Nucleus accumbens (tissue), 56 donors: ENCODE measurements around the gene JCAD.

ENCODE experiments used
- DNase-seq, 56 donors: peaks; one replicate each; lab custom pipeline; 2025; lab: John Stamatoyannopoulos, UW

JCAD gene

DNA sequence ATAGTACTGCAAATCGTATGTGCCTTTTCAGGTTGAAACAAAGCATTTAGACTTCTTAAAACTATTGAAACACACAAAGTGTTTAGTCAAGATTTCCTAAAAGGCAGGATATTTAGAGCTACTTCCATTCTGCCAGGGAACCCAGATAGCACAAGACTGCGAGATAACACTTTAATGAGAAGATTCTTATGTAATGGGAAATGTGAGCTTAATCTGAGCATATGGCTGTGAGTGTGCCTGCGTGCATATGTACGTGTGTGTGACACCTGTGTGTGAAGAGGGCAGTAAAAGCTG, 14.3 kb upstream of the JCAD start:
- DNase-seq = no peak

DNA sequence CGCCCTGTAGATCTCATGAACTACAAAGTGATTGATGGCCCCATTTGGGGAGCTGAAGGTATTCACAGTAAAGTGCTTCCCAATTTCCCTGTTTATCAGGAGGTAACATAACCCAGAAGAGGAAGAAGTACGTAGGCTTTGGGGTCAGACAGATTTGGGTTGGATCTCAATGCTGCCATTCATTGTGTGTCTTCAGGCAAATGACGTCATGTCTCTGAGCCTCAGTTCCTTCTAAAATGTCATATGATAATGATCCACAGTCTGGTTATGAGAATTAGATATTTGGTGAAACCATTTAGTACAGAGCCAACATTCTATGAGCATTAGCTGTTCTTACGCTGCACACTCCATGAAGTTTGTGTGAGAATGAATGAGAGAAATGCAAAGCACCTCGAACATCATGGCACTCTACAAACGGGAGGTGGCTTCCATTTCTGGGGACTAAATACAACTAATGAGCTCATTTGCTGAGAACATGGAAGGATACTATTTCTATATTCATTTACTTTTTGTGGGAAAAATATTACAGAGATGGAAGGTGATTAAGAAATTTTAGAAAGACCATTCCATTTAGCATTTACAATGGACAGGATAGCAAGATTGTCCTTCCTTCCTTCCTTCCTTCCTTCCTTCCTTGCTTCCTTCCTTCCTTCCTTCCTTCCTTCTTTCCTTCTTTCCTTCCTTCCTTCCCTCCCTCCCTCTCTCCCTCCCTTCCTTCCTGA, 13.8 kb upstream of the JCAD start:
- DNase-seq = no peak

DNA sequence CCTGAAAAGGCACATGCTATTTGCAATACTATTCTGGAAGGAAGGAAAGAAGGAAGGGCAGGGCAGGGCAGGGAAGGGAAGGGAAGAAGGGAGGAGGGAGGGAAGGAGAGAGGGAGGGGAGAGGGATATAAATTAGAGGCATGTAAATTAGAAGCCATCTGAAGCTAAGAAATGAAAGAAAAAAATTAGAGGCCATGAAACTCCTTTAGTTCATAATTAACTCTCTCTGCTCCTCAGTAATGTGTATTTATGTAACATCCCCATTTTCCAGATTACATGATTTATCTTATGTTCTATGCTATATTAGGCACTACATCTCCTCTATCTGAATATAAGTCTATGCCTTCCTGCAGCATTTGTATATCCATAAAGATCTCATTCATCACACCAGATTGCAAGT, 12.7 kb upstream of the JCAD start:
- DNase-seq = no peak

DNA sequence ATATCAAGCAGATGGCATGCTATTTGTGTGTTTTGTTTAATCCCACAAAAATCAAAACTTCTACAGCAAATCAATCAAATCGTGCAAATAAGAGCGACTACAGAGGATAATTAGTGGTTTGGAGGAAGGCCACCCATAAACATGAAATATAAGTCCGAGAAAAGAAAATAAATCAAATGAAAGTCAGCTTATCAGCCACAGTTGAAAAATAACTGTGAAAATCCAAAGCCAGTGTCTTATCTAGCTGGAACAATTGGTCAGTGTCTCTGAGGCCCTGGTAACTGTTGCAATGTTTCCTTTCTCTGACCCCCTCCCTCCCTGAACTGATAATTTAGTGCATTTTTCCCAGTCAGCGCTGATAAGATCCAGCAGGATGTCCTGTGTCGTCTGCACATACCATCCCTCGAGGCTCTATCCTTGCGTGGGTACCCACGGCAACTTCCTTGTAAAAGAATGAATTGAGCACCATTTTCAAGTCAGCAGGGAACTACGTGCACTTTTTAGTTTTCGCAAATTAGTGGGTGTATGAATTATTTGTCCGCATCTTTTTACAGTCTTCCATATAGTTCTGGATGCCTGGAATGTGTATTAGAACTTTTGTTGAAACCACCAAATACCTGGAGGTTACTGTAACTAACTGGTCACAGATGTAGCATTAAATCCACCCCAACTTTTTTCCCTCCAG, 10.8 kb upstream of the JCAD start:
- no peak for DNase-seq

DNA sequence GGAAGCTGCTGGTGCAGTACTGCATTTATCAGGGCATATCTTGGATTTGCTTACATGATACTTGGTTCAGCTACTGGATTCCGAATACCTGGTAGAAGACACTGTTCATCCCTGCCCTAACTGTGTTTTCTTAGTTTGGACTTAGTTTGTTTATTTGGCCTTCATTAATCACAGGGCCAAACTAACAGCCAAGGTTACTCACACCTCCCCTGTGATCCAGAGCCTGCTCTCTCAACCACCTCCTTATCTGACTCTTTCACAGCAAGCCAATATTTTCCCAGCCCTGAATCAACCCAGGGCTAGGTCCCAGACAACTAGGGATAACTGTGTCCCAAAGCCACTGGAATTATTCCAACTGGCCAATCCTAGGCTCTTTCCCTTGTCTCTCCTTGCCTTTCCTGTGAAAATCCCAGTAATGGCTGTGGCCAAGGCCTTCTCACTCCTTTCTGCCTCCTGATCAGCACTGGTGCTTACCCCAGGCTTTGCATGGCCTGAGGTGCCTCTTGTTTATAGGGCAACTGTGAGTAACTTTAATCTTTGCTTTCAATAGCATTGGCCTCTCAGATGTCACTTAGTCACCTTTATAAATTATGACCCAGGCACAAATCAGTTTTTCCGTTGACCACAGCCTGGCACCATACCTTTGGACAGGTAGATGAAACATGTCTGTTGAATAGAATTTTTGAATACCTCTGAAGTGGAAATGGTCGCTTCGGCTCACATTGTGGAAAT, 9.3 kb upstream of the JCAD start:
- no peak for DNase-seq

DNA sequence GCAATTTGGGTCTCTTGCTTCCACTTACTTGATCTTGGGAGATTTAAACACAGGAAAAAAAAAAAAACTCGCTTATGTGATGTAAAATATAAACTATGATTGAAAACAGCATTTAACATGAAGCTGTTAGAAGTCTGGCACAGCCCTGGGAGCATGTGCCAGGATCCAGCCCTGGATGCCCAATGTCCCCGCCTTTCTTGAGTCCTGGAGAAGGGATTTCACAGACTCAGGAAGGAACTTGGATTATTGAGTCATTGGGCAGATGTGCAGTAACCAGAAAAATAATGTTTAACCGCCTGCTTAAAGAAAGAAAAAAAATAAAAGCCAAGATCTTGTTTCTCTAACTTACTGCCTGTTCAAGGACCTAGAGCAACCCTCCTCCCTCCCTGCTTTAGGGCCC, 3.7 kb upstream of the JCAD start:
- DNase-seq = no peak

DNA sequence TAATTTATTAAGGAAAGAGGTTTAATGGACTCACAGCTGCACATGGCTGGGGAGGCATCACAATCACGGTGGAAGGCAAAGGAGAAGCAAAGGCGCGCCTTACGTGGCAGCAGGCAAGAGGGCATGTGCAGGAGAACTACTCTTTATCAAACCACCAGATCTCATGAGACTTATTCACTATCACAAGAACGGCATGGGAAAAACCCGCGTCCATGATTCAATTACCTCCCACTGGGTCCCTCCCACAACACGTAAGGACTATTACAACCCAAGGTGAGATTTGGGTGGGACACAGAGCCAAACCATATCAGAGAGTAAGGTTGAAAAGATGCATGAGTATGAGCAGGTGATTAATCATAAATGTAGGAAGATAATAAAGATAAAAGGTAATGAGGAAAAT, 3.2 kb upstream of the JCAD start:
- DNase-seq = no peak

DNA sequence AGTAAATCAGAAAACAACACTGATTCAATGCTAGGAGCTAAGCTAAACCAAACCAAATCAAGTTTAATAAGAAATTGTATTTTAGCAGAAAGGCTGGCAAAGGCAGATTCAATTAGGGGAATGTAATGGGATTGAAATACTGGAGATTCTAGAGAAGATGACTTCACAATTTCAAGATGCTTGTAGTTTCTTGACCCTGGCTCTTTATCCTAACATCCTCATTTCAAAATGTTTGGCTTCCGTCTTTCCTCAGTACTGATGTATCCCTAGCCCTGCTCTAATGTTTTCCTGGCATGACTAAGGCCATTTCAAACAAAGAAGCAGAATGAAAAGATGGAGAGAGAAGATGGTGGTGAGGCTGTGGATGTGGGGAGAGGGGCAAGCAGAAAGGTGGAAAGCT, 2.7 kb upstream of the JCAD start:
- DNase-seq = no peak

DNA sequence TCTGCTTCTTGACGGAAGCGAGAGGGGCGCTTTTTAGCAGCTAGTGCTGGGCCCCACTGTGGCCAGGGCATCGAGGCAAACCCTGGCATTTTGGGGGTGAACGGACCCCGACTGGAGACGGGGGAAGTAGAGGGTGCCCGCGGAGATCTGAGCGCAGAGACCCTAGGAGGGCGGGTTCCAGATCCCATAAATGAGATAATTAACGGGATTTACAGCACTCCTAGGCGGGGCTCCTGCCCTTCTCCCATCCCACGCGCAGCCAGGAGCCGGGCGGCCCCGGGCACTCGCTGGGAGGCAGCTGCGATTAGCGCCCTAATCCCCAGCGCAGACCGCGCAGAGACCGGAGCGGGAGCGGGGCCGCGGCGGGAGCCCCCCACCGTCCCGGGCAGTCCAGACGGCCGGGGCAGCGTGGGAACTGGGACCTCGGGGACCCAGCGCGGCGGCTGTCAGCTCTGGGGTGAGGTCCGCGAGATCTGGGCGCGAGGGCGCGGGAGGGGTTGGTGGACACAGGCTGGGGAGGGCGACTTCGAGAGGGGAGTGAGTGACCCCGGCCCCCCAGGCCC, 735 bp downstream of the JCAD start:
- peak in 1 of 56 donors; percentile 10 for DNase-seq

DNA sequence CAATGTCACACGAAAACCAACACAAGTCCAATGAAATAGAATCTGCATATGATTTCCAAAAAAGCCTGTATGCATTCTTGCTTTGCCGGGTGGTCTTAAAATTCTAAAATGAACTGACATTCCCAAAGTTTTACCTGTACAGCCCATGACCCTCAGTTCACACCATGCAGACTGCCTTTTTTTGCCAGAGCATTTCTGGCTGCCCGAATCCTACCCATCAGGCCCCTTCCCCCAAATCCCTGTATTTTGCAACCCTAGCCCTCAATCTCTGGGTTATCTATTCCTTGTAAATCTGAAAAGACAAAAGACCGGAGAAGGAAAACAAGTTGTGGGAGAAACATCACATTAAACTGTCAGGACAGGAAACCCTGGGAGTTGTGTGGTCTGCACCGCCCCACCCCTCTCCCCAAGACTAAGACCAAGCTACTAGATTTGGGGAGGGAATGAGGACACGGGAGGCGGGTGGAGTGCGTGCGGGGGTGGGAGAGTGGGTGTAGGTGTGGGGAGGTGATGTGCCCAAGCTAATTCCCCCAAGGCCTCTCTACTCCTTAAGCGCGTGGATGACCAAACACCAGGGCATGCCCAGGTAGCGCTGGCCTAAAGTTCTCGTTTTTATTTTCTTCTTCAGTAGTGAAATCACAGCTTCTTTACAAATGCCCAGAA, 1.4 kb downstream of the JCAD start:
- DNase-seq = peak in 1 of 56 donors; percentile 34

DNA sequence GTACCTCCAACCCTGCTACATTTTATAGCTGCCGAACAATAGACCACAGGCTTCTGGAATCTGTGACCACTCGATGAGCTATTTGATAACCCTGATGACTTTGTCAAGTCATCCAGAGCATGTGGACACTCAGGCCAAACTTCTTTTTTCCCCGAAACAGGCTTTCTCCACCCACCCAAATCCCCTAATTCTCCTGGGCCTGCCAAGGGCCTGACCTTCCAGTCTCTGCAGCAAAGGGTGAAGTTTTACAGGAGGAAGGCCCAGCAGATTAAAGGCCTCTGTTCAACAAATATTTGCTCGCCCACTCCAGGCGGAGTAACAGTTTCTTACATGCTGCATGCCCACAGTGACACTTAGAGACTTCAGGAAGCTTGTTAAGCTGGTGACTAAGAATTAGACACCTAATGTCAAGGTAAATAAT, 2.0 kb downstream of the JCAD start:
- no peak for DNase-seq

DNA sequence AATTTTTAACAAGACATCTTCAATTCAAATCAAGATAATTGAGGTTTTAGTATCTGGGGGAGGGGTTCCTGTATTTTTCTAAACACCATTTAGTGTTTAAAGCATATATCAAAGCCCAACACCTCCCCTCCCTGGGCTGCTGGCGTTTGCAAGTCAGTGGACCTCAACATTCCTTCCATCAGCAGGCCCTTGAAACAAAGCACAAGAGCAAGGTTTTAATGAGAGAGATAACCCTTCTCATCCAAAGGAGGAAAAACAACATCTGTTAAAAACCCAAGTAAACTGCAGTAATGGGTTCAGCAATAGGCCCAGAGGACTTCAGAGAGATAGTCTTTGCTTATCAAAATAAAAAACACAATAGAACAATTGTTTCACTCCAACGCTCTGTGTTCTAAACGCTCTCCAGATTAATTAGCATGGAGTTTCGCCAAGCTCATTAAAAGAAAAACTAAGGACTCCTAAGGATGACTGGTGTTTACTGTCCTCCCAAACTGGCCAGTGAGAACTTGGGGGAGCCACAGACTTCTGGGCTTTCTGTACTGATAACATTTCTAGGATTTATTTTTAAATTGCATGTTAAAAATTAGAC, 2.5 kb downstream of the JCAD start:
- DNase-seq = no peak

DNA sequence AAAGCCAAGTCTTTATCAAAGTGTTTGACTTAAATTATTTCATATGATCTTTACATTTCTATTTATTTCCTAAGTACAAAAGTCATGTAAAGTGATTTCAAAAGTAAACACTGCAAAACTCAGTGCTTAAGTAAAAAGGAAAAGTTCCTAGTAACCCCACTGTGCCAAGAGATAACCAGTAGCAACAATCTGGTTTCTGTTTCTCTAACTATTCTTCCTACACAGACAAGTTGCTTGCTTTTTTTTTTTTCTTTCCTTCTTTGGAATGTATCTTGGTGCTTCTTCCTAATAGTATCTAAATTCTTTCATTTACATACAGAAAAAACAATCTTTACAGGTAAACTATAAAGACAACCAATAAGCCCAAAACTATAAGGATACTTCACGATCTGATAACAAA, 3.1 kb downstream of the JCAD start:
- DNase-seq = no peak

DNA sequence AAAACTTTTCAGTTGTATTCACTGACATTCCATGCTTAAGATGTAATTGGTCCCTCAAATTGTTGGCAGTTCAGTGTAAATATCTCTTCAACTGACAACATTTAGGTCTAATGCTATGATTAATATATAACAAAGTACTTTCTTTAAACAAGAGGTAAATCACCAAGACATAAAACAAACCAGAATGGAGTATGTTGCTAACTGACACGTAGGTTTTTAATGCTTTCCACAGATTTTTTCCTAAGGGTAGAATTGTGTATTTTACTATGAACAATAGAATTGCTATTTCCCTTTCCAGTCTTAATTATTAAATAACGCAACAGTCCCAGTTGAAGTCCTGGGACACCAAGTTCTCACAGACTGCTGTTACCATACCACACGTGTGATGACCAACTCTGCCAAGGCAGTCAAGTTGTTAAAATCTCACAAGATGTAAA, 4.1 kb downstream of the JCAD start:
- DNase-seq = no peak

DNA sequence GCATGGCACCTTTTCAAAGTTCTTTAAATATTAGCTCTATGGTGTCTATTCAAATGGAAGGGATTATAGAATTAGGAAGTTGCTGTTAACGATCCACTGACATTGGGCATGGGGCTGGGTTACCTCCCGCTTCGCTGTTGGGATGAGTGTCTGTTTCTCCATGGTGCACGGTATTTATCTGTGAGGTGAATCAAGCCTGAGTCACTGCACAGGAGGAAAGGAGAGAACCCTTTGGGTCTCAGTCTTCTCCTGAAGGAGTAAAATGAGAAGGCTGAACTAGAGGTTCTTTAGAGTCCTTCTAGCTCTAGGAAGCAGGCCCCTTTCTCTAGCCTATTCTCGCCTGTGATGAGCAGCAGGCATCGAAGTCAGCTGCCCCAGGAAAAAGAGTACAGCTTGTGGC, 7.3 kb downstream of the JCAD start:
- DNase-seq = no peak

DNA sequence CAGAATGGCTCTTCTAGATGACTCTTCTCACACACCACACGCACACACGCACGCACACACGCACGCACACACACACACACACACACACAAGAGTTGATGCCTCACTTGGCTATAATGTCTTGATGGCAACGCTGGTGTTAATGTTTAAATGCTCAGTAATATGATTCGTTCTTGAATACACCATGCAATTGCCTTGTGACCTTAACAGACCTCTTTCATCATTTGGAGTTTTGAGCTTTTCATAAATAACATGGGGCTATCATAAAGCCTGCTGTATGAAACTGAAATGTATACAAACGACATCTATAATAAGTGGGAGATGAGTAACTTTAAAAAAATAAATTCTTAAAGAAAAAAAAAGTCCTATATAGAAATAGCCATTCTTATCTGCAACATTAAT, 8.2 kb downstream of the JCAD start:
- DNase-seq = no peak

DNA sequence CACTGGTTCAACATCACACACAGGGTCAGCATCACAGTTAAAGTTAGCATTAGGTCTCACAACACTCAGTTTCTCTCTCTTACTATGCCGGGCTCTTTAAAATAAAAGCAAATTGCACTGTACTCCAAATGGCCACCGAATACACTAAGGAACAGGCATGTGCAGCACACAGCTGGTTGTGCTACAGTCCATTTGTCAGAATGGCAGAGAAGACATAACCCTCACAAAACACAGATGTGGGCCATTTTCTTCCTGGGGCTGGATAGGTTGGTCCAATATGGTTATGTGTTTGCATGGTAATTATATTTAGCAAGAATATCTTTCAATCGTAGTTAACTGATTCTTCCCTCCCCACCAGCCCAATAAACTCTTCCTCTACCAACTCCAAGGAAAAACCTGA, 9.0 kb downstream of the JCAD start:
- DNase-seq = no peak

DNA sequence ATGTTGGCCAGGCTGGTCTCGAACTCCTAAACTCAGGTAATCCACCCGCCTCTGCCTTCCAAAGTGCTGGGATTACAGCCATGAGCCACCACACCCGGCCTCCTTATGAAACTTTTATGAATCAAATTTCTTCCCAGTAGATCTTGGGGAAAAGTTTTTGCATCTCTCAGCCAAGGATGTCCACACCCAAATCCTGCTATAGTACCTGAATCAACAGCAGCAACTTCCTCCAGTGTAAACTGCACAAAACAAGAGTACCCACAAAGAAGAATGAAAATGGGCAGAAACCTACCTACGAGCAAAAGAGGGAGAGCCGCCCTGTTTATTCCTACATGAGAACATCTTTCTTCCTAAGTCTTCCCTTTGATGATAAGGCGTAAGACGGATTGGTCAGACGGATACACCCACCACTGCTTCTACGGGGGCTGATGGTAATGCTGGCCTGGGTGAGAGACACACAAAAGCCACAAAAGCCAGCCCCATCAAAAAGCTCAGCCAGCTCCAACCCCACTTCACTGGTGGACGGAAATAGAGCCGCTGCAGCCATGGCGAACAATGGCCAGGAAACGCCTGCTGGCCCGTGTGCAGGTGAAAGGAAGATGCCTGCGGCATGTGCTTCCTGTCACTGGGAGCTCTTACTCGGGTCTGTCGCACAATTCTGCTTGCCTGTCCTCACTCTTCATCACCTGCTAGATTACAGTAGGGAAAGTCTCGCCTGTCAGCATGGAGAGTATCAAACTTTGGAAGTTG, 10.4 kb downstream of the JCAD start:
- no peak for DNase-seq

DNA sequence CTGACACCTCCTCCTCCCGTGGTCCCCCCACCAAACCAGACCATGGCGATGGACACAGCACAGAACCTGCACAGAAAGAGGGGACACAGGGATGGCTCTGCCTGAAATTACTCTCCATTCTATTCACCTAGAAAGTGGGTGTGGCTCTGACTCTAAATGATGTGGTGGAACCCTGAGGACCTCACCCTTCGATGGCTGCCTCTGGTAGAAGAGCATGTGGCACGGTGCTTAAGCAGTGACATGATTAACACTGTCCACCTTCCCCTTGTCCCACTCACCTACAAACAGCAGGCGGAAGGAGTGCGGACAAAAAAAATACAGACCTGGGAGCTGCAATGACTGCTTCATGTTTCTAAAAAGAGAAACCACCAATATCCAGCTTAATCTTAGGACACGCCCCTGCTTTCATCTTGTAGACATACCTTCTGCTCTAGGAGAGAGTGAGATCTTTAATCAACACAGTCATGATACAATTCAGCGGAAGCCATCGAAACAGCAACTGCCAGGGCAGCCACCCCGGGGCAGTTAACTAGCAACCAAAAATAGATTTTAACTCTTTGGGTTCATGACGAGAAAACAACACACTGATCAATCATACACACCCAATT, 11.4 kb downstream of the JCAD start:
- no peak for DNase-seq

DNA sequence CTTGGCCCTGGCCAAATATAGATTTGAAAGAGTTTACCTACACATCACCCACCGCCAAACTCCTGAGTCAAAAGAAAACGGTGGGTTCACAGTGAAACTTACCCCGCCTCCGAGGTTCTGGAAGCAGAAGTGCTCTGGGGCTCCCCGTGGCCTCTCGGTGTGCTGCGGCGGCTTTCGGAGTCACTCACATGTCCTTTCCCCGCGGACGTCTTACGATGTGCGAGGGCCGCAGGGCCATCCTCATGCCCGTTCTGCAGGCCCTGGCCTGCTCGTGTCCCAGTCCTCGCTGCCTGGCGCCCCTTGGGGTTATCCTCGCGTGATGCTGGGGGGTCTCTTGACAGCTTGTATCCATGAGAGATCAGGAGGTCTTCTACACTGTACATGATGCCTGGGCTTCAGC, 12.0 kb downstream of the JCAD start:
- no peak for DNase-seq
